Testis (tissue), 2 donors: ENCODE data around the gene SMOC1.

Experiments used
- POLR2A ChIP-seq: fragments of 450-650 bp; IDR thresholded peaks from one replicate; pipeline ENCODE4 v1.6.1; 2017; ENCODE audit warnings: antibody characterized with exemption, mild to moderate bottlenecking, moderate library complexity
- TF ChIP-seq, protein P1 (sequence below), 3 experiments: fragments of 450-650 bp in 2 of 3; fragments of 200-600 bp in 1 of 3; sonication (generic) in 1 of 3; IDR thresholded peaks; one replicate each; pipeline ENCODE4 v1.5.1; 2016 to 2019; ENCODE audit warnings: antibody characterized with exemption in 3 of 3, mild to moderate bottlenecking in 2 of 3, moderate library complexity in 1 of 3

- TF ChIP-seq, protein P1, sequence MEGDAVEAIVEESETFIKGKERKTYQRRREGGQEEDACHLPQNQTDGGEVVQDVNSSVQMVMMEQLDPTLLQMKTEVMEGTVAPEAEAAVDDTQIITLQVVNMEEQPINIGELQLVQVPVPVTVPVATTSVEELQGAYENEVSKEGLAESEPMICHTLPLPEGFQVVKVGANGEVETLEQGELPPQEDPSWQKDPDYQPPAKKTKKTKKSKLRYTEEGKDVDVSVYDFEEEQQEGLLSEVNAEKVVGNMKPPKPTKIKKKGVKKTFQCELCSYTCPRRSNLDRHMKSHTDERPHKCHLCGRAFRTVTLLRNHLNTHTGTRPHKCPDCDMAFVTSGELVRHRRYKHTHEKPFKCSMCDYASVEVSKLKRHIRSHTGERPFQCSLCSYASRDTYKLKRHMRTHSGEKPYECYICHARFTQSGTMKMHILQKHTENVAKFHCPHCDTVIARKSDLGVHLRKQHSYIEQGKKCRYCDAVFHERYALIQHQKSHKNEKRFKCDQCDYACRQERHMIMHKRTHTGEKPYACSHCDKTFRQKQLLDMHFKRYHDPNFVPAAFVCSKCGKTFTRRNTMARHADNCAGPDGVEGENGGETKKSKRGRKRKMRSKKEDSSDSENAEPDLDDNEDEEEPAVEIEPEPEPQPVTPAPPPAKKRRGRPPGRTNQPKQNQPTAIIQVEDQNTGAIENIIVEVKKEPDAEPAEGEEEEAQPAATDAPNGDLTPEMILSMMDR (IDR thresholded peaks at IDR 0.05): no peak
- TF ChIP-seq POLR2A: no peak
Observed at GRCh38 chr14:70077005-70077404, 197.8 kb downstream of the SMOC1 start.
